Pons (tissue), 1 donor: ENCODE measurements around the gene DAP.
"Not testable (repeated sequence)": the region's sequence is repeated elsewhere in the genome, so short reads cannot be mapped to it uniquely, and the experiment has no call there.

Experiments
- DNase-seq: peaks from one replicate; pipeline ENCODE4 v3.0.0-alpha.2; 2016; ENCODE audit warnings: low spot score

DAP gene

GRCh38 chr5:10671041-10672008 lies 89.7 kb downstream of the DAP start:
- DNase-seq = no peak

- no peak for DNase-seq
Measured at GRCh38 chr5:10669983-10670382, 91.1 kb downstream of the DAP start.

GRCh38 chr5:10668697-10669096 lies 92.3 kb downstream of the DAP start:
- DNase-seq = no peak

GRCh38 chr5:10667431-10668057 lies 93.5 kb downstream of the DAP start:
- no peak for DNase-seq

DNA sequence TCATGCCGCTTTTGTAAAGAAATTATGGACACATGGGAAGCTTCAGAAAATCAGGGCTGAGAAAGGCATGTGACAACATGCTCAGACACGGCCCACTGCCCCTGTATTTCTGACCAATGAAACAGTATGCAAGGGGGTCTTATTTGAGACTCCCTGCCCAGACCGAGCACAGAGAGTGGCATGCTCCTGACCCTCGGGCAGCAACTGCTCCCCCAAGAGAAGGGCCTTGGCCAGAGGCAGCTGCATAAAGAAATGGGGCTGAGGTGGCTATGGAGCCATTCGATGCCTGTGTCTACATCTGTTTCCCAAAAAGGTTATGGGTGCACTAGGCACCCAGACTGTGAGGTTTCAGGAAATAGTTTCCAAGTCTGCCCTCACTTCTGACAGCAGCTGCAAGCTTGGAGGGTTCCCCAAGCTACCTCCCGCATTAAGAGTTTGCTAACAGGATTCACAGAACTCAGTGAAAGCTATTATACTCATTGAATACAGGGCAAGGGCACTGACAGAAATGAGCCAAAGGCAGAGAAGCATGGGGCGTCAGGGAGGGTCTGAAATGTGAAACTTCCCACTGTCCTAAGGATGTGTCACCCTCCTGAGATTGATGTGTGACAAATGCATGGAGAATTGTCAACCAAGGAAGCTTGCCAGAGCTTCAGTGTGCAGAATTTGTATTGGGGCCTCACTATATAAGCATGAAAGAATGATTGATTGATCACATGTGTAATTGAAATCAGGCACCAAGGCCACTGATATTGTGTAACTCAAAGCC lies 94.3 kb downstream of the DAP start:
- no peak for DNase-seq

DNA sequence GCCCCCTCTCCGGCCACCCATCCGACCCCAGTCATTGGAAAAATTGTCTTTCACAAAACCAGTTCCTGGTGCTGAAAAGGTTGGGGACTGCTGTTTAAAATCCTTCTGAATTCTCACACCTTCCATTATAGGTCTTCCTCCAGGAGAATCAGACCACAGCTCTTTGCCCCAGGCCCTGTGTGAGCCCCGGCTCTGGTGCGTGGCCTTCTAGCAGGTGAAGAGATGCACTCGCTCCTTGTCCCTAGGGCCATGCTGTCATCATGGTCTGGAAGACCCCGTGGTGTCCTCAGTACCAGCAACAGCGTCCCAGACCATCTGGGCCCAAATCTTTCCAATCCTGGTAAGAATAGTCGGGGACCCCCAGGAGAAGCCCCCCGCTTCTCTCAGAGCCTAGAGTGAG lies 95.2 kb downstream of the DAP start:
- DNase-seq = no peak

- DNase-seq = not testable (repeated sequence)
Measured at GRCh38 chr5:10664180-10664769, 96.8 kb downstream of the DAP start.

GRCh38 chr5:10663489-10664179 lies 97.4 kb downstream of the DAP start:
- no peak for DNase-seq

DNA sequence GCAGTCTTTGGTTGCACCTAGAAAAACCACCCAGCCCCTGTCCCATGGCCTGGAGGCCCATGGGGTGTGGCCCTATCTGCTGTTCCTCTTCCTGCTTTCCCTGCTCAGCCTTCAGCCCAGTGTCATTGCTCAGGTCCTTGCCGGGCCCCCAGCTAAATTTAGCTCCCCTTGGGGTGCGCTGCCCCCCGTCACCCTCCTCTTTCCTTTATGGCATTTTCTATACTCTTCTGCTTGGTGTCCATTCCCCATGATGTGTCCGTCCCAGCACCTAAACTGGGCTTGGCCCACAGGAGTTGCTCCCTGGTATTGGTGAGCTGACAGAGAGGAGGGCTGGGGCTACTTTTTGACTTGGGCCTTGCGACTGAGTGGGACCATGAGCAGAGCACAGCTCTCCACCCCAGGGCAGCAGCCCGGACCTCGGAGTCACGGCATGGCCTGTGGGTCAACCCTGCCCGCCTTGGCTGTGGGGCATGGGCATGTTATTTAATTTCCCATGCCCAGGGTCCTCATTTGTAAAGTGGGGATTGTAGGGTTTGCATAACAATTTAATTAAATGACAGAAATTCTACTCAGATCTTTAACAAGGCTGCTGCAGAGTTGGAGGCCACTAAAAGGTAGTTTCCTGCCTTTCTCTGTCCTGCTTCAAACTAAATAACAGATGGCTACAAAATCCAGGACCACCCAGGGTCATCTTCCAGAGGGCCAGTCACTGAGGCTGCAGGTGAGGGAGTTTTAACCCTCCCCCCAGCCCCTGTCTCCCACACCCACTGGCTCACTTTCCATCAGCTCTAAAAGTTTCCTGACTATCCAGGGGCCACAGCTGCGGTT lies 98.2 kb downstream of the DAP start:
- DNase-seq = no peak

GRCh38 chr5:10662083-10662482 lies 99.0 kb downstream of the DAP start:
- DNase-seq = no peak

- no peak for DNase-seq
Measured at GRCh38 chr5:10661401-10661800, 99.6 kb downstream of the DAP start.

DNA sequence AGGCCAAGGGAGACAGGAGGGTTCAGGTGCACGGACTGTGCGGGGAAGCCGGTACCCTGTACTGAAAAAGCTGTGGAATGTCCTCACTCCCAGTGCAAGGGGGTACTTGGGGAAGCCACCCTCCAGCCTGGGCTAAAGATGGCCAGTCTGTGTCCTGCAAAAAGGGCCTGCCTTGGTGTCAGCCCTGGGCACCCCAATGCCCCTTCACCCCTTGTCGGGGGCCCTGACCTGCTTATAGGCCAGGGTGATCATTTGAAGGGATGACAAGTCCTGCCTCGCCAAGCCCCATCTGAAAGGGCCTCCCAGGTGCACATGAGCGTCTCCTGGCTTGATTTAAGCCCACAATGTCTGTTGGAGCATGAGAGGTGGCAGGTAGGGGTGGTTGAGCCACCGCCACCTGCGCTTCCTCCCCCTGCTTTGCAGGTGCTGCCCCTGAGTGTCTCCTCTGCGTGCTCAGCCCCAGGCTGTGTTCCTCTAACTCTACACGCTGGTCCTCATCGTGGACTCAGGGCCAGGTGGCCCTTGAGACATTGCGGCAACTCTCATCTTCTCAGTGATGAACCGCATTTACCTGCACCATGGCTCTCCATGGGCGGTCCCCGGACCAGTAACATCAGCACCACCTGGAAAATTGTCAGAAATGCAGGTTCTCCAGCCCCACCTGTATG lies 100.2 kb downstream of the DAP start:
- DNase-seq = no peak

GRCh38 chr5:10660135-10660534 lies 100.9 kb downstream of the DAP start:
- DNase-seq = no peak

DNA sequence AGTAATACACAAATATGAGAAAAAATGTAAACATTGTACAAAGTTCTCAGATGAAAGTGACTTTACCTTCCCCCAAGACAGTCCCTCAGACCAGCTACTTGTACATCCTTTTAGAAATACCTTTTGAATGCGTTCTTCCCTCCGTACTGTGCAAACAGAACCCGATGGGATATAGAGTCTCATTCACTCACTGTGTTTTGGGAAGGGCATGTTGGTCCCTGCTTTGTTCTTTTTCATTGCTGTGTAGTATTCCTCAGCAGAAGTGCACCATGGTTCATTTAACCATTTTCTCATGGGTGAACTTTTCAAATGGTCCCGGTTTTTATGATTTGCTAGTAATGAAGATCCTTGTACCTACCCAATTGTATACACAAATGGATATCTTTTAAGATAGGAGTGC lies 102.8 kb downstream of the DAP start:
- no peak for DNase-seq

- DNase-seq = no peak
Measured at GRCh38 chr5:10655972-10656830, 104.8 kb downstream of the DAP start.

- DNase-seq = no peak
Measured at GRCh38 chr5:10655161-10655971, 105.7 kb downstream of the DAP start.

DNA sequence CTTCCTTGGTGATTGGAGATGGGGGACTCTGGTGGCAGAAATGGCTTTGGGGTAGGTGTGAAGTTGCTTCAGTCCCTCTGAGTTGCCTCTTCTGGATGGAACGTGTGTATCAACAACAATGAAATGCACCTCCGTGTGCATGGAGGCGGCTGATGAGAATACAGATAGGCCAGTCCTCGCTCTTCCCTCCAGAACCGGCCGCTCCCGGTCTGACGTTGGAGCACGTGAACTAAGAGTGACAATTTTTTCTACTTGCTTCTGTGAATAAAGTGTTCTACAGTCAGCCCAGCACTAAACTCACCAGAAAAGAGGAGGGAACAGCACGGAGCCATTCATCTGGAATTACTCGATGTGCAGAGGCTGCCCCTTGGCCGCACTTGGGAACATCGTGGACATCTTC lies 106.5 kb downstream of the DAP start:
- no peak for DNase-seq

DNA sequence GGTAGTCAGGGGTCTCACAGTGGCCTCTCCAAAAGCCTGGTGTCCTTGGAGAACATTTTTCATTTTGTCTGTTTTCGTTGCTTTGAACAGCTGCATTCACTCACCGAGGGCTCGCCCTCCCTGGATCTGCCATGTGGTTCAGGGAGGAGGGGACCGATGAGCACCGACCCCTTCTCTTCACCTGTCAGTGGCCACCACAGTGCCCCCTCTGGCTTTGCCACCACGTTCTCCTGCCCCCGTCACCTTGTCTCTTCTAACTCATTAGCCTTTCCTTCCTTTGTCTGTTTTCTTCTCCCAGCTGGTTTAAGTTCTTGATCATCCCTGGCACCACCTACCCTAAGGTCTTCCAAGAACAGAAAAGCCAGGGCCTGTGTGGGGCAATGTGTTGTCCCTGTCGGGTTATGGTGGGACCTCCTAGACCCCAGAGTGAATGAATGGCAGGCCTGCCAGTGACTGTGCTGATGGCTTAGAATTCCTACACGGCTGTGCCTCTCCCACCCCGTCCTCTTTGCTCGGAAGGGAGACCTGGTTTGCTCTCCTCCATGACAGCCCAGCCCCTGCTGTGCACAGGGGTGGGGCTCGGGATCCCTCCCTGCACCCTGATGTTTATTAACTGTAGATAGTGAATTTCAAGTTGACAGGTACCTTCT lies 107.2 kb downstream of the DAP start:
- DNase-seq = no peak
